GM10266 (cell line): ENCODE measurements around the gene NFYA.

Source experiments
- DNase-seq: peaks from one replicate; pipeline ENCODE4 v3.0.0; 2012; ENCODE audit errors: extremely low spot score
- TF ChIP-seq, protein P1 (sequence below): IDR thresholded peaks from 2 replicates; pipeline ENCODE4 v1.5.1; 2012; ENCODE audit warnings: mild to moderate bottlenecking, low read depth; ENCODE audit not compliant: control insufficient read depth, insufficient read depth; ENCODE audit errors: missing control alignments

NFYA gene

DNA sequence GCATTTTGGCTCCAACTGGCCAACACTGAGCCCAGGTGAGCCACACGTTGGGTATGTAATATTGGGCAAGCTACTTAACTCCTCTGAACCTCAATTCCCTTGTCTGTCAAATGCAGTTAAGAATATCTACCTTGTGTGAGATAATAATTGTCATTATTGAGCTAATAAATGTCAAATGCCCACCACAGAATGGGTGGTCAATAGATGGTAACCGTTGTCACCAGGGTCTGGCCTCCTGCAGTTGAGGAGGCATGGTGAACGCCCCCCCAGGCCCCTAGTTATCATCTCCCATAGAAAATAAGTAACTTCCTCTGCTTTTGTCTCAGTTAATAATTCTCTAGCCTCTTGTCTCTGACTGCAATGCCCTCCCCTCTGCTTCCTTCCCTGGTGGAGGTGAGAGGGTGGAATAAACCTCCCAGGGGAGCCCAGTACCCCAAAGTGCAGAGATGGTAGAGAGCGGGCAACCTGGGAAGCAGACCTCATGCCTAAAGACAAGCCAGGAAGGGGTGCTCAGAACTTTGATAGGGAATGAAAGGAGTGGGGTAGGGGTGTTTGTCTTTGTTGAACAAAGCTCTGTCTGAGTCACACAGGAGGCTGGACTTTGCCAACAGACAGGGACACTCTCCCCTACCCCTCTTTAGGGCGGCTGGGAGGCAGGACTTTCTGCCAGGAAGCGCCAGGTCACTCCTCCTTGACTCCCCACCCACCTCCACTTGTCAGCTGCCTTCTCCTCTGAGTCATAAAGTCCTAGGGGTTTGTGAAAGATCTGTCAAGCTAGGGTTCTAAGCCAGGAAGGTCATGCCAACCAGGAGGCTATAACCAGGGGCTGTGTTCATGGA is 32.5 kb upstream of the NFYA start:
- TF ChIP-seq, protein P1, sequence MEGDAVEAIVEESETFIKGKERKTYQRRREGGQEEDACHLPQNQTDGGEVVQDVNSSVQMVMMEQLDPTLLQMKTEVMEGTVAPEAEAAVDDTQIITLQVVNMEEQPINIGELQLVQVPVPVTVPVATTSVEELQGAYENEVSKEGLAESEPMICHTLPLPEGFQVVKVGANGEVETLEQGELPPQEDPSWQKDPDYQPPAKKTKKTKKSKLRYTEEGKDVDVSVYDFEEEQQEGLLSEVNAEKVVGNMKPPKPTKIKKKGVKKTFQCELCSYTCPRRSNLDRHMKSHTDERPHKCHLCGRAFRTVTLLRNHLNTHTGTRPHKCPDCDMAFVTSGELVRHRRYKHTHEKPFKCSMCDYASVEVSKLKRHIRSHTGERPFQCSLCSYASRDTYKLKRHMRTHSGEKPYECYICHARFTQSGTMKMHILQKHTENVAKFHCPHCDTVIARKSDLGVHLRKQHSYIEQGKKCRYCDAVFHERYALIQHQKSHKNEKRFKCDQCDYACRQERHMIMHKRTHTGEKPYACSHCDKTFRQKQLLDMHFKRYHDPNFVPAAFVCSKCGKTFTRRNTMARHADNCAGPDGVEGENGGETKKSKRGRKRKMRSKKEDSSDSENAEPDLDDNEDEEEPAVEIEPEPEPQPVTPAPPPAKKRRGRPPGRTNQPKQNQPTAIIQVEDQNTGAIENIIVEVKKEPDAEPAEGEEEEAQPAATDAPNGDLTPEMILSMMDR: no peak
- no peak for DNase-seq

DNA sequence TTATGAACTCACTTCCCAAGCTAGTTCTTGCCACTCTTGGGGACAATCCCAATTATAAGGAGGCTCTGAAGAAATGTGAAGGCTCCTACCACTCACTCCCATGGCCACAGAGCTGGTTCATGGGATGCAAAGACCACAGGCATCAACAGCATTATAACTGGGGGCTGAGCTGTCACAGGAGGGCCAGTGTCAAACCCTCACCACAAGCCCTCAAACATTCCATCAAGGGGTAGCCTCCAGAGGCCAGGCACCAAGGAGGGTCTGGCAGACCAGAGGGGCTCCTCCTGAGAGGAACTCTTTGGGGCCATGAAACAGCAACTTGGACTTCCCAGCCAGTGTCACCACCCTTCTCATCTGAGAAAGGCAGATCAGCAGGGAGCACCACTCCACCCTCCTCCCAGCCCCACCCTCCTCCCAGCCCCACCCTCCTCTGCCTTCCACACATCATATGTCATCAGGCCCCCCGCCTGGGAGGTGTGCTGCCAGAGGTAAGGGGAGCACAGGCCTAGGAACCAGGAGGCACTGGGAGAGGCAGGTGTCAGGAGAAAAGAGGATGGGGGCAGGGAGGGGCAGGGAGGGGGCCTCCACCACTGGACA is 31.7 kb upstream of the NFYA start:
- TF ChIP-seq, protein P1: no peak
- no peak for DNase-seq

GRCh38 chr6:41042226-41043055 is 30.3 kb upstream of the NFYA start, which contains the start of gene TSPO2:
Gene TSPO2, plus strand, starts transcription at chr6:41042467. Its CDS starts 519 bp downstream, at chr6:41042986.
- no peak for DNase-seq
- TF ChIP-seq, protein P1: no peak

- TF ChIP-seq, protein P1: no peak
Measured at GRCh38 chr6:41043151-41043550, 29.6 kb upstream of the NFYA start.

DNA sequence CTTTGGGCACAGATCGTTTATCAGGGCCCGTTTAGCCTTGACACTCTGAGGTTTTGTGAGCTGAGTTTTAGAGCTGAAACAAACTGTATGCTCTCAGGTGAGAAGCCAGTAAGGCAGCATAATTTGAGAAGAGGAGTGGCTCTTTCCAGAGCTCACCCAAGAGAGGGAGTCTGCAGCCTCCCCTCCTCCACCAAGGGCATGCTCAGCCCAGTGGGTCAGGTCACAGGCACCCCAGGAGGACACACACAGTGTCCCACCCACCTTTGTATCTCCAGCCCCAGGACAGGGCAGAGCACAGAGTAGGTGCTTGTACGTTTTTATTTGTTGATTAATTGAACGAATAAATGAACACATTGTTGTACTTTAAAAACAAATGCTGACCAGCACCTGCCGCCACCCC is 27.1 kb upstream of the NFYA start:
- DNase-seq: no peak

More at GRCh38 chr6:41043151-41043550, 29.6 kb upstream of the NFYA start:
- DNase-seq: no peak

DNA sequence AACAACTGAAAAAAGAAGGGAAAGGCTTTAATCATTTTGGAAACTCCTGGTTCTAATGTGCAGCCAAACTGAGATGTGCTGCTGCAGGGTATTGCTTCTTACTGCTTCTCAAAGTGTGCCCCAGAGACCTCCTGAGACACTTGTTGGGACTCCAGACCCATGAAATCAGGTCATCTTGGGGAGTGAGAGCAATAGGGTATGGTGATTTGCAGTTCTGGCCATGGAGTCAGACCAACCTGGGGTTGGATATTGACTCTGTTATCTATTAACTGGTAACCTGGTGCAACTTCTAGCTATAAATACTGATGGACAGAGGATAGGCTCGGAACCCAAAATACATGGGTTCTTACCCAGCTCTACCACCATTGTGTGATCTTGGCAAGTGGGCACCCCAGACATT is 26.7 kb upstream of the NFYA start:
- no peak for DNase-seq
- TF ChIP-seq, protein P1: no peak

More for the DNA sequence above, 27.1 kb upstream of the NFYA start:
- TF ChIP-seq, protein P1: no peak
